GM19467 (cell line): Measurements from ENCODE around the gene CYFIP2.

ENCODE experiments used
- ATAC-seq: cut with Tn5 transposase; IDR thresholded peaks from one replicate; pipeline ENCODE4 v1.9.1; 2021; ENCODE audit warnings: mild to moderate bottlenecking, moderate library complexity; ENCODE audit not compliant: unreplicated experiment

CYFIP2 gene

GRCh38 chr5:157253547-157253946, 12.4 kb upstream of the CYFIP2 start:
- peak; percentile 32 for ATAC-seq

- ATAC-seq: no peak
Measured at GRCh38 chr5:157258450-157258849, 7.5 kb upstream of the CYFIP2 start.

GRCh38 chr5:157259699-157260098, 6.2 kb upstream of the CYFIP2 start:
- no peak for ATAC-seq

- ATAC-seq: no peak
Measured at GRCh38 chr5:157263496-157264090, 2.3 kb upstream of the CYFIP2 start.

GRCh38 chr5:157266286-157267007, 524 bp downstream of the CYFIP2 start:
- peak; percentile 49 for ATAC-seq

- ATAC-seq: no peak
Measured at GRCh38 chr5:157267025-157267424, 1.1 kb downstream of the CYFIP2 start.

- no peak for ATAC-seq
Measured at GRCh38 chr5:157267761-157268480, 2.0 kb downstream of the CYFIP2 start.

GRCh38 chr5:157269165-157269671, 3.3 kb downstream of the CYFIP2 start:
- no peak for ATAC-seq

GRCh38 chr5:157269761-157270272, 3.9 kb downstream of the CYFIP2 start:
- no peak for ATAC-seq

- no peak for ATAC-seq
Measured at GRCh38 chr5:157270771-157271170, 4.8 kb downstream of the CYFIP2 start.

- peak; percentile 81 for ATAC-seq
Measured at GRCh38 chr5:157271740-157272271, 5.9 kb downstream of the CYFIP2 start.

- ATAC-seq: peak; percentile 55
Measured at GRCh38 chr5:157273131-157273556, 7.2 kb downstream of the CYFIP2 start.

- ATAC-seq: no peak
Measured at GRCh38 chr5:157275403-157275802, 9.5 kb downstream of the CYFIP2 start.

GRCh38 chr5:157278319-157279037, 12.6 kb downstream of the CYFIP2 start:
- no peak for ATAC-seq

- no peak for ATAC-seq
Measured at GRCh38 chr5:157279605-157280239, 13.8 kb downstream of the CYFIP2 start.

GRCh38 chr5:157280927-157281326, 15.0 kb downstream of the CYFIP2 start:
- ATAC-seq: no peak

GRCh38 chr5:157282150-157282549, 16.2 kb downstream of the CYFIP2 start:
- no peak for ATAC-seq

- peak; percentile 98 for ATAC-seq
Measured at GRCh38 chr5:157283434-157283833, 17.5 kb downstream of the CYFIP2 start.

- no peak for ATAC-seq
Measured at GRCh38 chr5:157284458-157285212, 18.7 kb downstream of the CYFIP2 start.
